Measurements from ENCODE around the gene MAOA.

GRCh38 chrX:43733699-43734098, 77.6 kb downstream of the MAOA start:
- TF ChIP-seq CTCF (conservative IDR thresholded peaks at IDR 0.05; ENCODE audit: low read depth, low read length) (no peak), EZH2 (IDR thresholded peaks at IDR 0.05; ENCODE audit: low read length, unreplicated experiment) (no peak)
